Activated CD4-positive, alpha-beta T cell treated with anti-CD3 and anti-CD28 coated beads for 1 hour (primary cell): ENCODE results near the gene COBLL1.

Experiments used
- DNase-seq: peaks from one replicate; pipeline ENCODE4 v3.0.0-alpha.2; 2020

The COBLL1 gene

GRCh38 chr2:164705412-164706167 is 136.0 kb downstream of the COBLL1 start:
- DNase-seq: no peak

DNA sequence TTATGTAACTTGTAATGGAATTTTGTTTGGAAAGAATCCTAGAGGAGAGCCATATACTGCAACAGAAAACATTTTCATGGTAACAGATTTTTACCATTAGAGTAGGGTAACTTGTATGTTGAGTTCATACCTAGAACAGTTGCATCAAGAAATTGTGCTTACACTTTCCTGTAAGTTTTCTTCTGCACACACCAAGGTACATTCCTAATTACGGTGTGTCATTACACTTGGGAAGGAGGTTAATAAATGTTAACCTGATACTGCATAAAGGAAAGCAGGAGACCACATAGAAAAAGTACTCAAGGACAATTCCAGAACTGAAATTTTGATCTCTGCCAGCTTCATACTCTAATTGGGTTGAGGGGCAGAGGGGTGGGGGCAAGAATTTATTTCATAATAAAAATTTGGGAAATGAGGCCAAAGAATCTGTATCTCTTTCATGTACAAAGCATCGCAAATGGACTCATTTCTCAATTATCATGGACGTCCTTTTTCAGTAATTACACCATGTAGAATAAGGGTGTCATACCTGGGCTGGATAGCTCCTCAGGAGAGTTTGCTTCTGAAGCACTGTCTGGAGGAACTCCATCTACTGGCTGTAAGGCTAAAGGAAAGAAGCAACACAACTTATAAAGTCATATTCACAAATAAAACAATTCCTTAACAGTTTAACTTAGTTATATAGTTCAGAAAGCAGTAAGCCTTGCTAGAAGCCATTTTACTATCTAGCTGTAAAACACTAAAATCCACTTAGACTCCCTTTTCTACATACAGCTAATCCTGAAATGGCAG is 137.5 kb downstream of the COBLL1 start:
- no peak for DNase-seq

DNA sequence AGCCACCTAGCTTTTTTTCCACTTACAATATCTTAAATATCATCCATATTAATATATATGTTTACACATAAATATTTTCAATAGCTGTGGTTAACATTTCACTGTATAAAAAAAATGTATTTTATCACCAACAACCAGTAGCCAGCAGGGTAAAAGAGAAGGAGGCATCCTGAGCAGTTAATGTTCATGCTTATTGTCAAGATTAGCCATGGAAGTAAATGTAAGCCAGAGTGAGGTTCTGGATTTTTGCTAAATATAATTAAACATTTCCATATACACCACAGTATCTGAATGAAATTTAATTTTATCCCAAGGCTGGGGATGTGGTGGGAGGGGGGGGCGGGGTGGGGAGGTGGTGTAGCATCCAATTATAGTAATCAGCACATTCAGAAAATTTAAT is 140.1 kb downstream of the COBLL1 start:
- no peak for DNase-seq

- DNase-seq: no peak
These were observed 141.2 kb downstream of the COBLL1 start for GRCh38 chr2:164700390-164700789.

DNA sequence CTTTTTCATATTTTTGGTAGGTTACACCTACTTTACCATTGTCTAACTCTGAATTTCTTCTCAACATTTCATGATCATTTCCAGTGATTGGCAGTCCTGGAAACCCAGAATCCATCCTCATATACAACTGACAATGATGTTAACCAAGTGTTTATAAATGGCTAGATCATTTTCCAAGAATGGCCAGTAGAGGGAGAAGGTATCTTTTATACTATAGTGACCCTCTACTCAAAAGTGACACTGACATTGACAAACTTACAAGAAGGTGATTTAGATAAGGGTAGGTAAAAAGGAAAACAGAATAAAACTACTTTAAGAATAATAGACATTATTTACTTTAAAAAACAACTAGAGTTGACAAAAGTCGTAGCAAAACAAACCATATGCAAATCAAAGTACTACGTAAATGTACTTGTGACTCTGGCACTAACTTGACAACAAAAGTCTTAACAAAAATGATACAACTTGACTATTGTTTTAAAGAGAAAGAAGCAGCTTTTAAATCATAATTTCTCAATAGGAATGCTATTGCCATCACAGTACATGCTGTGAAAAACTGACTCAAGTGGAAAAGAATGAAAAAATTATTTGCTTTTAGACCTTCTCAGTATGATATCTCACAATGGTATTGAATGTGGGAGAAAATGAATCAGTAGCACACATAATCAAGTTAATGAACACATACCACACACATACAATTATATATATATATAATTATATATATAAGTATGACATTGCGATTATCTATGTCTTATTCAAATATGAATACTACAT is 143.7 kb downstream of the COBLL1 start:
- DNase-seq: no peak

GRCh38 chr2:164696634-164697033 is 145.0 kb downstream of the COBLL1 start:
- DNase-seq: no peak

DNA sequence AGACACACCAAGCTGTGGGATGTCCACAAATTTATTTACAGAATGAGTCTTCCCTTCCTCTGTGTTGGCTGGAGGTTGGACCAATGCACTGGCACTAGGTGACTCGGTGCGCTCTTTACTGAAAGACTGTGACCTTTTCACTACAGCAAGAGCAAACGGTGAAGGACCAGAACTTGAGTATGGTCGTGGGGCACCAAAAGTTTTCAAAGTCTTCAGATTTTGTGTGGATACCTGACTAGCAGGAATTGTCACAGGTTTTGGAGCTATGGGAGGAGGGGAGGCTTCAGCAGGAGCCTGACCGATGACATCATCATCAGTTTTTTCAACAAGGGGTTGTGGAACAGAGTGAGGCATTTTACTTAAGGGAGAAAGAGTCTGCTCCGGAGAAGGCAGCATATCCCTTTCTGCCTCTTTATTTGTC is 147.3 kb downstream of the COBLL1 start:
- DNase-seq: no peak

GRCh38 chr2:164693834-164694233 is 147.8 kb downstream of the COBLL1 start:
- no peak for DNase-seq

- no peak for DNase-seq
These were observed 148.2 kb downstream of the COBLL1 start for GRCh38 chr2:164693390-164693789.

DNA sequence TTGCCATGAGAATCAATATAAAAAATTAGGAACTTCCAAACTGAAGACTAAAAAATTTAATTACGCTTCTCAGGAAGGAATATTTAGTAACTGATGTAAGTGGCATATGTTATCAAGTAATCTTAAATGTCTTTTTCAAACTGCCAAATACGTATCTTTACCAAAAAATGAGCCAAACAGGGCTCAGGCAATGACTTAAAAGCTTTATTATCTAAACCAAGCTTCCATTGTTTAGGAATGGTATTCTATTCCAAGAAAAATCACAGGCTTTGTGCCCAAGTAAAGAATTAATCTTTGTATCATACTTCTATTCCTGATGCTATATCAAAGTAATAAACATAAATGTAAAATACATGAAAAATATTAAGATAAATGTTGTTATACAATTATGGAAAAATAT is 148.7 kb downstream of the COBLL1 start:
- DNase-seq: no peak

DNA sequence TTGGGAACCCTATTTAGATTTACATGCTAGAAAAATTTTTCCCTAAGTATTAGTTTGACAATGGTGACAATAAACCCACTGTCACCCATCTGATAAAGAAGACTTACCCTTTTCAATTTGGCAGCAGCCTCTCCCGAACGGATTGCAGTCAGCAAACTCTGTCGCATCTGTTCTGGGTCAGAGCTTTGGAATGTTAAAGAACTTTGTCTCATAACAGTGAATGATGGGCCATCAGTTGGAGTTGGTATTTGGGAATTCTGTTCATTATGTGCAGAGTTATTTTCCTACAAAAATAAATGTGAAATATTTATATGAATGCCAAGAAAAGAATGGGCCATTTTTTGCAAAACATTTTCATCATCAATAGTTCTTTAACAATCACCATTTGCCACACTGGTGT is 149.5 kb downstream of the COBLL1 start:
- no peak for DNase-seq

DNA sequence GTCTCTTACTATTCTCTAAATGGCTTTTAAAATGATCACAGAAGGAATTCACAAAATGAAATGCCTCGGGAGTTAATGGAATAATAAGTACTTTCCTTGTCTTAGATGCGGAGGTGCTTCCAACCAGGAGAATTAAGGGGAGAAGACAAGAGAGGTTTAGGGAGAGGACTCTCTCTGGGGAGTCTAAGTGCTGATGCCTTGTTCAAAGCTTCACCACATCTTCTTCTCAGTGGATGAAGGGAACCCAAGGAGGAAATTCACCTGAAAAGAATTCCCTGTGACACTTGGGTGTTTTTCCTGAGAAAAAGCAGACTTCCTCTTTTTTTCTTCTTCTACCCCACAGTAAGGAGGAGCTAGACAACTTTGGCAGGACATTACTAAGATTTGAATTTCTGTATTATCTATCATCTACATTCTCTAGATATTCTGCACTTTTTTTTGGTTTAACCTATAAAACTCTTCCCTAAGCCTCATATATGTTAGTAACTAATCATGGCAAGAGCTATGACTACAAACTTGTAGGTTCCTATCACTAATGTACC is 150.2 kb downstream of the COBLL1 start:
- no peak for DNase-seq

GRCh38 chr2:164690361-164690760 is 151.3 kb downstream of the COBLL1 start:
- DNase-seq: no peak

DNA sequence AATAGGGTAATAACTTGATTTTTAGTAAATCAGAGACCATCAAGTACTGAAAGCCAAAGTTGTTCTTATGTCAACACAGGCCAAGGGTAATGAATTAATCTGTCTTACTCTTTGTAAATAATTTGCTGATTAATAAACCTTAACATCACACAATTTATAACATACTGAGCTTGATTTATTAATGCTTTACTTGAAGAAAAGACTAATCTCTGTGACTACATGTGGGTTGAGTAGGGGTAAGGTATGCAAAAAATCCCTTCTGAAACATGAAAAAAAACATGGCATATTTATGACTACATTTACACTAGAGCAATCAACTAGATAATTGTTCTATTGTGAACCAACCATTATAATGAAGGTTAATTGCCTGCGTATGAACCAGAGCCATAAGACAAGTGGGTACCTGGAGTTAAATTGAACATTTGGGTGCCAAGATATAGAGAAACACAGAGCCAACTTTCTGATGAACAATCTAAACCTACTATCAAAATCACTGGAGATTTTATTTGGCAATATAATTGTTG is 152.7 kb downstream of the COBLL1 start:
- DNase-seq: no peak

- no peak for DNase-seq
These were observed 160.6 kb downstream of the COBLL1 start for GRCh38 chr2:164681009-164681408.

DNA sequence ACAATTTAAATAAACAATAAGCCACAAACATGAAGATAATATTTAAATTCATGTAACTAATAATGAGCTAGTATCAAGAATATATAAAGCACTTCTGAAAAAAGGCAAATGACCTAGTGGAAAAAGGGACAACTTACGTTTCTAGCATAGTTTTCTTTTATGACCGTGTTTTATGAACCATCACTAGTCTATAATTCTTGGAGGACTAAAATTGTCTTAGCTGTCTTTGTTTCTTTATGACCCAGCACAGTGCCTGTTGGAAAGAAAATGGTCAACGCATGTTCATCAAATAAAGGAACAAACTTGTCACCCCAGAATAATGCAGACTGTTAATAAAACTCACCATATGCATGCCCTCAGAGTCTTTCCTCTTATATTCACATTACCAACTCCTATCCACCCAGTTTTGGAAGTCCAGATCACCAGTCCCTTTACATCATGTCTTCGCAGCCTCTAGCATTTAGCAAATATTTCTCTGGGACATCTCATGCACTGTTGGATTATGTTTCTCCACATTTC is 162.9 kb downstream of the COBLL1 start:
- no peak for DNase-seq

DNA sequence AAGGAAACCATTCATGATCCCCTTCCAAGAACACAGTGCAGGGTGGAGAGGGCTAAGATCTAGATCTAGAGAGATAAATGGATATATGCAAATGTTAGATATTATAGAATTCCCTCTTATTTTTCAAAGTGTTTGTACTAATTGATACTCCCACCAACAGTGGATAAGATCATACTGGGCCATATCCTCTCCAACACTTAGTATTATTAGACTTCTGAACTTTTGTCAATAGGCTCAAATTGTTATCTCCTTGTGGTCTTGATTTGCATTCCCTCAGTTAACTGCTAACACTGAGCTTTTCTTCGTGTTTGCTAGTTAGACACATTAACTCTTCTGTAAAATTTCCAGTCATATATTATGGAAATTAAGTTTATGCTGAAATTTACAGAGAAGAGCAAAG is 163.9 kb downstream of the COBLL1 start:
- DNase-seq: no peak

GRCh38 chr2:164677271-164677670 is 164.4 kb downstream of the COBLL1 start:
- DNase-seq: no peak

- no peak for DNase-seq
These were observed 165.9 kb downstream of the COBLL1 start for GRCh38 chr2:164675687-164676086.

GRCh38 chr2:164675027-164675426 is 166.6 kb downstream of the COBLL1 start:
- DNase-seq: no peak

DNA sequence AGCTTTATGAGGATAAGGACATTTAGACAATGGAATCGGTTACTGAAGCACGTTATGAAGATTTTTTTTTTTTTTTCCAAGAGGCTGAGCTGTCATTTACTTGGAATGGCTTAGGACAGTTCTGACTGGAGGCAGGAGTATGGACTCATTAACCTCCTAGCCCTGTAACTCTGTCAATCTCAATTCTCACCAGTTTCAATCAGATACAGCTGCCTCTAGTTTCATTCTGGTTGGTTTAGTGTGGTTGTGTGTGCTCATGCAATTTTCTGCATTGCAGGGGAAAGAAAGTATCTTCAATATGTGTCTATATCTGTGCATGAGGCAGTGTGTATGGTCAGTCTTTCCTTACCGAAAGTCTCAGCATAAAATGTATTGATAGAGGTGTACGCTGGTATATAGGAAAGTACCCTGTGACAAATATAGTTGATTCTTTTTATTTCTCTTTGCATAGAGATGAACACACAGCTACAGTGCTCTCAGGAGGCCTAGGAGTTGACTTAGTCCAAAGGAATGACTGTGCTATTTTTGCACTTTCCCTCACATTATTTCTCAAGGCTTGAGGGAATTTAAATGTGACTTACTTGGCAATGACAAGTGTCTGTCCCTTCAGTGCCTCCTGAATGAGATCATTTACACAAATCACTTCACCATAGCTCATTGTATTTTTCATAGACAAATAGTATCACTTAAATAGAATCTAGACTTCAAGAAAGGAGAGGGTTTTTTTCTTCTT is 169.8 kb downstream of the COBLL1 start:
- DNase-seq: no peak

DNA sequence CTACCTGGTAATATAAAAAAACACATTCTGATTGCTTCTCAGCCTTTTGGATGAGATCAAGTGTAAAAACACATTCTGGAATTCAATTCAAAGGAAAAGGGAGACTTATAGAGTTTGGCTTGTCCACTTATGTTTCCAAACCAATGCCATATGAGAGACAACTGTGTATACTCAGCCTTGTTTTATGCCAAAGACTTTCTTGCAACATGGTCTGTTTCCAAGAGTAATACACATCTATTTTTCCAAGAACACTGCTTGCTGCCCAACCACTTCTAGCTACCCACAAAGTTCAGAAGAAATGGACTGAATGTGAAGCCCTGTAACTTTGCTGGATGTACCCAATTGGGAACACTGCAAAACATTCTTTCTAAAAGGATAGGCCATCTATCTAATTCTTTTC is 172.3 kb downstream of the COBLL1 start:
- no peak for DNase-seq
